Measurements from ENCODE around the gene ZNF341. TPM values are rescaled to one million over a fixed set of nuclear protein-coding genes. Genes with fewer than 3 reads are reported as not detected.

ZNF341 gene
- total and polyA plus RNA-seq, 5 donors = 1.5 to 2.2 (median 1.8) TPM

GRCh38 chr20:33777816-33778215 lies 46.0 kb downstream of the ZNF341 start:
- DNase-seq (no peak), ATAC-seq (no peak)
- H3K27me3 ChIP-seq (ENCODE audit: control insufficient read depth, insufficient read depth) = no peaks in the 10 kb centered on the region
- no peaks in the 10 kb centered on the region for H3K4me1 ChIP-seq (ENCODE audit: control insufficient read depth, insufficient read depth, low read length)
- WGBS = 80% methylated on average over 2 of the region's 2 CpGs
- intact Hi-C loops (cut with DNase I) = no loop called here
- no peak overlapping the region for H3K4me3 ChIP-seq (ENCODE audit: low read length)
- H3K27ac ChIP-seq (ENCODE audit: low read length) = no peak overlapping the region
- no peaks in the 10 kb centered on the region for H3K9me3 ChIP-seq (ENCODE audit: control insufficient read depth, low read length)

GRCh38 chr20:33781133-33781532 lies 49.3 kb downstream of the ZNF341 start:
- Histone ChIP-seq H3K9me3 (ENCODE audit: control insufficient read depth, low read length) (no peaks in the 10 kb centered on the region), H3K4me1 (ENCODE audit: control insufficient read depth, insufficient read depth, low read length) (no peaks in the 10 kb centered on the region), H3K4me3 (ENCODE audit: low read length) (no peak overlapping the region), H3K27me3 (ENCODE audit: control insufficient read depth, insufficient read depth) (no peaks in the 10 kb centered on the region), H3K27ac (ENCODE audit: low read length) (no peak overlapping the region)
- WGBS = 87% methylated on average over 4 of the region's 4 CpGs
- ATAC-seq (peak in 1 of 2 donors; percentile 22), DNase-seq (no peak)
- intact Hi-C loops (cut with DNase I) = no loop called here

- ATAC-seq (no peak), DNase-seq (no peak)
- 98% methylated on average over 1 of the region's 1 CpG for WGBS
- H3K27ac ChIP-seq (ENCODE audit: low read length) = no peak overlapping the region
- no peaks in the 10 kb centered on the region for H3K27me3 ChIP-seq (ENCODE audit: control insufficient read depth, insufficient read depth)
- H3K9me3 ChIP-seq (ENCODE audit: control insufficient read depth, low read length) = no peaks in the 10 kb centered on the region
- intact Hi-C loops (cut with DNase I) = no loop called here
- H3K4me3 ChIP-seq (ENCODE audit: low read length) = no peak overlapping the region
- H3K4me1 ChIP-seq (ENCODE audit: control insufficient read depth, insufficient read depth, low read length) = no peaks in the 10 kb centered on the region
Measured at GRCh38 chr20:33781945-33782344, 50.1 kb downstream of the ZNF341 start.

- H3K9me3 ChIP-seq (ENCODE audit: control insufficient read depth, low read length) = no peaks in the 10 kb centered on the region
- no peak overlapping the region for H3K27ac ChIP-seq (ENCODE audit: low read length)
- no peaks in the 10 kb centered on the region for H3K4me1 ChIP-seq (ENCODE audit: control insufficient read depth, insufficient read depth, low read length)
- DNase-seq = no peak
- H3K4me3 ChIP-seq (ENCODE audit: low read length) = no peak overlapping the region
- ATAC-seq = no peak
- WGBS = 91% methylated on average over 5 of the region's 5 CpGs
- intact Hi-C loops (cut with DNase I) = no loop called here
- H3K27me3 ChIP-seq (ENCODE audit: control insufficient read depth, insufficient read depth) = no peaks in the 10 kb centered on the region
Measured at GRCh38 chr20:33783256-33783655, 51.5 kb downstream of the ZNF341 start.

GRCh38 chr20:33783818-33784217 lies 52.0 kb downstream of the ZNF341 start:
- intact Hi-C loops (cut with DNase I) = no loop called here
- ATAC-seq (no peak), DNase-seq (no peak)
- Histone ChIP-seq H3K4me3 (ENCODE audit: low read length) (no peak overlapping the region), H3K9me3 (ENCODE audit: control insufficient read depth, low read length) (no peaks in the 10 kb centered on the region), H3K4me1 (ENCODE audit: control insufficient read depth, insufficient read depth, low read length) (peaks cover 2% of the 10 kb centered on the region), H3K27me3 (ENCODE audit: control insufficient read depth, insufficient read depth) (no peaks in the 10 kb centered on the region), H3K27ac (ENCODE audit: low read length) (no peak overlapping the region)
- 80% methylated on average over 5 of the region's 5 CpGs for WGBS

GRCh38 chr20:33784225-33784624 lies 52.4 kb downstream of the ZNF341 start:
- Histone ChIP-seq H3K27me3 (ENCODE audit: control insufficient read depth, insufficient read depth) (no peaks in the 10 kb centered on the region), H3K4me3 (ENCODE audit: low read length) (no peak overlapping the region), H3K27ac (ENCODE audit: low read length) (no peak overlapping the region), H3K4me1 (ENCODE audit: control insufficient read depth, insufficient read depth, low read length) (peaks cover 5% of the 10 kb centered on the region), H3K9me3 (ENCODE audit: control insufficient read depth, low read length) (no peaks in the 10 kb centered on the region)
- 76% methylated on average over 2 of the region's 2 CpGs for WGBS
- no peak for ATAC-seq
- no peak for DNase-seq
- intact Hi-C loops (cut with DNase I) = no loop called here

GRCh38 chr20:33785503-33785902 lies 53.7 kb downstream of the ZNF341 start:
- intact Hi-C loops (cut with DNase I) = no loop called here
- ATAC-seq (no peak), DNase-seq (no peak)
- no peak overlapping the region for H3K4me3 ChIP-seq (ENCODE audit: low read length)
- H3K4me1 ChIP-seq (ENCODE audit: control insufficient read depth, insufficient read depth, low read length) = peaks cover 6% of the 10 kb centered on the region
- H3K27me3 ChIP-seq (ENCODE audit: control insufficient read depth, insufficient read depth) = no peaks in the 10 kb centered on the region
- H3K27ac ChIP-seq (ENCODE audit: low read length) = no peak overlapping the region
- WGBS = 89% methylated on average over 5 of the region's 5 CpGs
- no peaks in the 10 kb centered on the region for H3K9me3 ChIP-seq (ENCODE audit: control insufficient read depth, low read length)

DNA sequence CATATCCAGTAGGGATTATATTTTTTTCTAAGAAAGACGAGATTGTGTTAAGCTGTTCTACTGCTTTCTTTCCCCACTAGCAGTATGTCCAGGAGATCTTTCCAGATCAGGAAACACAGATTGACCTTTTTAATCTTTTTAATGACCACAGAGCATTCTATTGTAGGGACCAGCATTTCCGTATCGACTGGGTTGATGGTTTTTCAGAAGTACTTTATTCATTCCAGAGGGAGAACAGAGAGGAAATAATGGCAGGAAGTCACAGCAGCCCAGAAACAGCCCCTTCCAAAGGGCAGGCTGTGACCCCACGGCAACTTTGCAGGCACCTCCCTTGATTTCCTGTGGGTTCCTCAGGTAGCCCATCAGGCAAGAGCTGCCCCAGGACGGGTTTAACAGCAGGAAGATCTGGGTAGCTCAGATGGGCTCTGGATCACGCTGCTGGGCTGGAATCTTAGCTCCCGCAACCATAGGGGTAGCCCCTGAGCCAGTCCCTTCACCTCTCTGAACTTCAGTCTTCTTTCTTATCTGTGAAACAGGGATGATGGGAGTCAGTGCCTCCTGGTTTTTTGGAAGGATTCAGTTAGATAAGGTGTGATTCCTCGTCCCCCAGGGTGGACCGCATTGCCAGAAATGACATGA lies 55.6 kb downstream of the ZNF341 start:
- Histone ChIP-seq H3K4me1 (ENCODE audit: control insufficient read depth, insufficient read depth, low read length) (peaks cover 6% of the 10 kb centered on the region), H3K4me3 (ENCODE audit: low read length) (no peak overlapping the region), H3K27ac (ENCODE audit: low read length) (peak overlapping the region; percentile 63), H3K9me3 (ENCODE audit: control insufficient read depth, low read length) (no peaks in the 10 kb centered on the region), H3K27me3 (ENCODE audit: control insufficient read depth, insufficient read depth) (no peaks in the 10 kb centered on the region)
- ATAC-seq (peak in 1 of 2 donors; percentile 46), DNase-seq (no peak)
- intact Hi-C loops (cut with DNase I) = no loop called here
- 61% methylated on average over 9 of the region's 9 CpGs for WGBS

GRCh38 chr20:33788351-33789049 lies 56.7 kb downstream of the ZNF341 start:
- intact Hi-C loops (cut with DNase I) = no loop called here
- no peak overlapping the region for H3K4me3 ChIP-seq (ENCODE audit: low read length)
- DNase-seq (no peak), ATAC-seq (no peak)
- peaks cover 9% of the 10 kb centered on the region for H3K4me1 ChIP-seq (ENCODE audit: control insufficient read depth, insufficient read depth, low read length)
- H3K9me3 ChIP-seq (ENCODE audit: control insufficient read depth, low read length) = no peaks in the 10 kb centered on the region
- no peaks in the 10 kb centered on the region for H3K27me3 ChIP-seq (ENCODE audit: control insufficient read depth, insufficient read depth)
- 92% methylated on average over 12 of the region's 12 CpGs for WGBS
- no peak overlapping the region for H3K27ac ChIP-seq (ENCODE audit: low read length)

DNA sequence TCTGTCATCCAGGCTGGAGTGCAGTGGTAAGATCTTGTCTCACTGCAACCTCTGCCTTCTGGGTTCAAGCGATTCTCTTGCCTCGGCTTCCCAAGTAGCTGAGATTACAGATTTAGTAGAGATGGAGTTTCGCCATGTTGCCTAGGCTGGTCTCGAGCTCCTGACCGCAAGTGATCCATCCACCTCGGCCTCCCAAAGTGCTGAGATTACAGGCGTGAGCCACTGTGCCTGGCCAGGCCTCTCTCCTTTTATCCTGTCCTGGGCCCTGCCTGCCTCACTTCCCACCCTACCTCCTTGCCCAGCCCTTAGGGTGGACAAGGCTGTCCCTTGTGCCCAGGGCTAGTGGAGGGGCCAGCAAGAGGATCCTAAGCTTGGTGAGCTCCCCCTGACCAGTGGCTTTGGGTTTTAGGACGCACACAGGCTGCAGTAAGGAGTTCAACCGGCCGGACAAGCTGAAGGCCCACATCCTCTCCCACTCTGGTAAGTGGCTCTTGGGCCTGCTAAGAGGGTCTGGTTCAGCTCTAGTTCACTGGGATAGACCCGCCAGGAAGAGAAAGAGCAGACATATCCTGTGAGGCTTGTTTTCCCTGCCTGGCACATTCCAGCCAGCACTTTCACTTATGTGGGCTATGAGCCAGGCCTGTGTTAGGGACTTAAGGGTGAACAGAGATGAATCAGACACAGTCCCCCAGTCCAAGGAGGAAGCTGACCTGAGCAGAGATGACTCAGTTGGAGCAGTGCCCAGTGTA lies 57.5 kb downstream of the ZNF341 start:
- 71% methylated on average over 11 of the region's 11 CpGs for WGBS
- ATAC-seq (peak; percentile 41 to 74), DNase-seq (peak in 1 of 3 donors; percentile 53)
- H3K27me3 ChIP-seq (ENCODE audit: control insufficient read depth, insufficient read depth) = no peaks in the 10 kb centered on the region
- intact Hi-C loops (cut with DNase I) = no loop called here
- no peak overlapping the region for H3K4me3 ChIP-seq (ENCODE audit: low read length)
- H3K4me1 ChIP-seq (ENCODE audit: control insufficient read depth, insufficient read depth, low read length) = peaks cover 9% of the 10 kb centered on the region
- H3K27ac ChIP-seq (ENCODE audit: low read length) = peak overlapping the region; percentile 37
- no peaks in the 10 kb centered on the region for H3K9me3 ChIP-seq (ENCODE audit: control insufficient read depth, low read length)

DNA sequence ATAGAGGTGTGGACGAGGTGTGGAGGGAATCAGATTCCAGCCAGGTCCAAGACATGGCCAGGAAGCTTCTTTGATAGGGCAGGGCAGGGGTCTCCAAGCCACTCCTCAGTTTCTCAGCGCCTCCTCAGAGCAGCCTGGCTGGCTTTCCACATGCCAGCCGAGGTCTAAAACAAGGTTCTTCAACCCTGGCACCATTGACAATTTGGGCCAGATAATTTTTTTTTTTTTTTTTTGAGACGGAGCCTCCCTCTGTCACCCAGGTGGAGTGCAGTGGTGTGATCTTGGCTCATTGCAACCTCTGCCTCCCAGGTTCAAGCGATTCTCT lies 58.0 kb downstream of the ZNF341 start:
- H3K27ac ChIP-seq (ENCODE audit: low read length) = no peak overlapping the region
- no peaks in the 10 kb centered on the region for H3K9me3 ChIP-seq (ENCODE audit: control insufficient read depth, low read length)
- ATAC-seq = no peak
- intact Hi-C loops (cut with DNase I) = loop anchor here in 2 of 4 donors (5.0 to 10.0 kb wide), 2 partner anchors 202 to 275 kb away; partner anchors contain the start of gene RALY (in 1 of the 2)
- no peak for DNase-seq
- H3K4me3 ChIP-seq (ENCODE audit: low read length) = no peak overlapping the region
- WGBS = 64% methylated on average over 5 of the region's 5 CpGs
- H3K4me1 ChIP-seq (ENCODE audit: control insufficient read depth, insufficient read depth, low read length) = peaks cover 9% of the 10 kb centered on the region
- H3K27me3 ChIP-seq (ENCODE audit: control insufficient read depth, insufficient read depth) = no peaks in the 10 kb centered on the region
